Hepatocyte (in vitro differentiated cells): ENCODE data around the gene RASL10B.

Source experiments
- CTCF ChIP-seq: fragments of 200-600 bp; sonication (generic); IDR thresholded peaks from 2 replicates; pipeline ENCODE4 v1.5.1; 2016; ENCODE audit warnings: antibody characterized with exemption, mild to moderate bottlenecking; ENCODE audit not compliant: poor library complexity
- EZH2 ChIP-seq: fragments of 200-600 bp; sonication (generic); IDR thresholded peaks from 2 replicates; pipeline ENCODE4 v1.6.1; 2016; ENCODE audit warnings: antibody characterized with exemption, mild to moderate bottlenecking, borderline replicate concordance
- EZH2phosphoT487 ChIP-seq: fragments of 200-600 bp; sonication (generic); IDR thresholded peaks from one replicate; pipeline ENCODE4 v1.6.1; 2018; ENCODE audit warnings: antibody characterized with exemption, mild to moderate bottlenecking, low read depth, moderate library complexity; ENCODE audit not compliant: unreplicated experiment, severe bottlenecking

GRCh38 chr17:35763767-35764122 lies 32.3 kb downstream of the RASL10B start:
- TF ChIP-seq CTCF (no peak), EZH2phosphoT487 (no peak), EZH2 (no peak)
